ENCODE results near the gene CCDC183. TPM values are rescaled to one million over a fixed set of nuclear protein-coding genes. Genes with fewer than 3 reads are reported as not detected.

Gene CCDC183
- total RNA-seq, 2 experiments from 2014 or later: 0.88 to 1.3 TPM

- Histone ChIP-seq H3K4me3 (ENCODE audit: low read depth, low read length, poor library complexity, severe bottlenecking) (no peak overlapping the region), H4K20me1 (ENCODE audit: insufficient read depth, low read length) (peaks cover 8% of the 10 kb centered on the region; the same call in 1 of the 2 replicates), H3K9me2 (ENCODE audit: insufficient read depth, low read length) (no peaks in the 10 kb centered on the region), H2AFZ (ENCODE audit: low read length) (no peak overlapping the region), H3K79me2 (ENCODE audit: insufficient read depth, low read depth, low read length) (peaks cover 17% of the 10 kb centered on the region), H3K4me1 (ENCODE audit: insufficient read depth, low read length, poor library complexity, severe bottlenecking) (peaks cover 39% of the 10 kb centered on the region), H3K27ac (ENCODE audit: low read depth, low read length, poor library complexity, severe bottlenecking) (no peak overlapping the region), H3K36me3 (ENCODE audit: insufficient read depth, low read length) (peaks cover 2% of the 10 kb centered on the region), H3K4me2 (ENCODE audit: low read length) (no peak overlapping the region), H3K9me3 (ENCODE audit: low read length) (no peaks in the 10 kb centered on the region)
- intact Hi-C loops (cut with micrococcal nuclease; ENCODE audit: unreplicated experiment): no loop called here
- DNase-seq (ENCODE audit: low spot score): no peak
- ChIA-PET POLR2A (no interaction called here), CTCF (ENCODE audit: unreplicated experiment) (no interaction called here)
- BruUV-seq (replicated peaks): no TSS peak
- TF ChIP-seq EZH2phosphoT487 (IDR thresholded peaks at IDR 0.05; ENCODE audit: borderline replicate concordance, low read depth, low read length): no peak
- TF ChIP-seq, protein P1, sequence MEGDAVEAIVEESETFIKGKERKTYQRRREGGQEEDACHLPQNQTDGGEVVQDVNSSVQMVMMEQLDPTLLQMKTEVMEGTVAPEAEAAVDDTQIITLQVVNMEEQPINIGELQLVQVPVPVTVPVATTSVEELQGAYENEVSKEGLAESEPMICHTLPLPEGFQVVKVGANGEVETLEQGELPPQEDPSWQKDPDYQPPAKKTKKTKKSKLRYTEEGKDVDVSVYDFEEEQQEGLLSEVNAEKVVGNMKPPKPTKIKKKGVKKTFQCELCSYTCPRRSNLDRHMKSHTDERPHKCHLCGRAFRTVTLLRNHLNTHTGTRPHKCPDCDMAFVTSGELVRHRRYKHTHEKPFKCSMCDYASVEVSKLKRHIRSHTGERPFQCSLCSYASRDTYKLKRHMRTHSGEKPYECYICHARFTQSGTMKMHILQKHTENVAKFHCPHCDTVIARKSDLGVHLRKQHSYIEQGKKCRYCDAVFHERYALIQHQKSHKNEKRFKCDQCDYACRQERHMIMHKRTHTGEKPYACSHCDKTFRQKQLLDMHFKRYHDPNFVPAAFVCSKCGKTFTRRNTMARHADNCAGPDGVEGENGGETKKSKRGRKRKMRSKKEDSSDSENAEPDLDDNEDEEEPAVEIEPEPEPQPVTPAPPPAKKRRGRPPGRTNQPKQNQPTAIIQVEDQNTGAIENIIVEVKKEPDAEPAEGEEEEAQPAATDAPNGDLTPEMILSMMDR (conservative IDR thresholded peaks at IDR 0.05; ENCODE audit: low read length): no peak
Observed at GRCh38 chr9:136804509-136805206, 8.5 kb downstream of the CCDC183 start.

DNA sequence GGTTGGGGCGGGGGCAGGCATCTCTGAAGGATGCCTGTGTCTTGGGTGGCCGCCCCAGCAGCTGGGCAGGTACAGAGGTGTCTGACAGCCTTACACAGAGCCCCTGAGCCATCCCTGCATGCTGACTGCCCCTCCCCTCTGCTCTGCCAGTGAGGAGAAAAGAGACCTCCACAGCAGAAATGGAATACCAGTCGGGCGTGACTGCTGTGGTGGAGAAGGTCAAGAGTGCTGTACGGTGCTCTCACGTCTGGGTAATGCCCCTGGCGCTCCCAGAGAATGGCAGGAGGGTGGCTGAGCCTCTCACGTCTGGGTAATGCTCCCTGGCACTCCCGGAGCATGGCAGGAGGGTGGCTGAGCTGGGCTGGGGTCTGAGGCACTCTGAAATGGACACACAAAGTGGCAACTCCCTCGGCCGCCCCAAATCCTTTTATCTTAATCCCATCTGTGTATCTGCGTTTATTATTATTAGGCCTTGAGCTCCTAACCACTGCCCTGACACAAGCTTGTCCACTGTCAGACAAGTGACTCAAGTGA is 9.1 kb downstream of the CCDC183 start:
- Histone ChIP-seq H3K4me2 (ENCODE audit: low read length) (no peak overlapping the region), H3K9me3 (ENCODE audit: low read length) (no peaks in the 10 kb centered on the region), H3K27ac (ENCODE audit: low read depth, low read length, poor library complexity, severe bottlenecking) (no peak overlapping the region), H3K79me2 (ENCODE audit: insufficient read depth, low read depth, low read length) (peaks cover 23% of the 10 kb centered on the region), H4K20me1 (ENCODE audit: insufficient read depth, low read length) (peaks cover 15% of the 10 kb centered on the region; the same call in 1 of the 2 replicates), H3K4me1 (ENCODE audit: insufficient read depth, low read length, poor library complexity, severe bottlenecking) (peaks cover 40% of the 10 kb centered on the region), H3K9me2 (ENCODE audit: insufficient read depth, low read length) (no peaks in the 10 kb centered on the region), H3K36me3 (ENCODE audit: insufficient read depth, low read length) (peaks cover 9% of the 10 kb centered on the region), H3K4me3 (ENCODE audit: low read depth, low read length, poor library complexity, severe bottlenecking) (no peak overlapping the region), H2AFZ (ENCODE audit: low read length) (no peak overlapping the region)
- intact Hi-C loops (cut with micrococcal nuclease; ENCODE audit: unreplicated experiment): no loop called here
- TF ChIP-seq, protein P1 (conservative IDR thresholded peaks at IDR 0.05; ENCODE audit: low read length): no peak
- no peak for TF ChIP-seq EZH2phosphoT487 (IDR thresholded peaks at IDR 0.05; ENCODE audit: borderline replicate concordance, low read depth, low read length)
- CTCF ChIA-PET (ENCODE audit: unreplicated experiment): no interaction called here
- no TSS peak for BruUV-seq (replicated peaks)
- DNase-seq (ENCODE audit: low spot score): no peak
- POLR2A ChIA-PET: no interaction called here

DNA sequence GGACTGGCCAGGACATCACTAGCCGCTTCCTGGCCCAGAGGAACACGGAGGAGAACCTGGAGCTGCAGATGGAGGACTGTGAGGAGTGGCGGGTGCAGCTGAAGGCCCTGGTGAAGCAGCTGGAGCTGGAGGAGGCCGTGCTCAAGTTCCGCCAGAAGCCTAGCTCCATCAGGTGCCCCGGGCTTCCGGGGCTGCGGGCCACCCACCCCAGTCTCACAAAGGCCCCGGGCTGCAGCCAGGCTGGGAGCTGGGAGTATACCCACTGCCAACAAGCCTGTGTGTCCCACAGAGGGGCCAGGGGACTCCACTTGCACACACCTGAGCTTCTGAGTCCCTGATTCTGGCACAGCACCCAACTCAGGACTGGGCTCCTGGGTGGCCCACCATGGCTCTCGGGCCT is 9.9 kb downstream of the CCDC183 start:
- ChIA-PET POLR2A (interaction anchor here (2.4 kb wide), 1 partner anchor 12 kb away, joined by 5 read pairs; no protein-coding TSS in a partner anchor), CTCF (ENCODE audit: unreplicated experiment) (interaction anchor here (0.6 kb wide), 1 partner anchor 223 kb away, joined by 3 read pairs; no protein-coding TSS in a partner anchor)
- H3K4me3 ChIP-seq (ENCODE audit: low read depth, low read length, poor library complexity, severe bottlenecking): peak overlapping the region; percentile 100
- TF ChIP-seq EZH2phosphoT487 (IDR thresholded peaks at IDR 0.05; ENCODE audit: borderline replicate concordance, low read depth, low read length): no peak
- TF ChIP-seq, protein P1 (conservative IDR thresholded peaks at IDR 0.05; ENCODE audit: low read length): no peak
- peaks cover 15% of the 10 kb centered on the region for H3K36me3 ChIP-seq (ENCODE audit: insufficient read depth, low read length)
- H3K9me2 ChIP-seq (ENCODE audit: insufficient read depth, low read length): no peaks in the 10 kb centered on the region
- peaks cover 34% of the 10 kb centered on the region for H3K4me1 ChIP-seq (ENCODE audit: insufficient read depth, low read length, poor library complexity, severe bottlenecking)
- H3K79me2 ChIP-seq (ENCODE audit: insufficient read depth, low read depth, low read length): peaks cover 31% of the 10 kb centered on the region
- peak overlapping the region; percentile 87; the same call in 1 of the 2 replicates for H3K4me2 ChIP-seq (ENCODE audit: low read length)
- no peak overlapping the region for H3K27ac ChIP-seq (ENCODE audit: low read depth, low read length, poor library complexity, severe bottlenecking)
- no peaks in the 10 kb centered on the region for H3K9me3 ChIP-seq (ENCODE audit: low read length)
- H2AFZ ChIP-seq (ENCODE audit: low read length): no peak overlapping the region
- DNase-seq (ENCODE audit: low spot score): no peak
- peaks cover 15% of the 10 kb centered on the region; the same call in 1 of the 2 replicates for H4K20me1 ChIP-seq (ENCODE audit: insufficient read depth, low read length)
- BruUV-seq (replicated peaks): no TSS peak
- intact Hi-C loops (cut with micrococcal nuclease; ENCODE audit: unreplicated experiment): loop anchor here (2.0 kb wide), 1 partner anchor 15 kb away; the partner anchor contains the start of gene TMEM141

All from OCI-LY7 (cell line).